Lower leg skin (tissue), 4 donors: ENCODE measurements around the gene SOX11. TPM values are rescaled to one million over a fixed set of nuclear protein-coding genes. Genes with fewer than 3 reads are reported as not detected.

Experiments used
- DNase-seq, 2 donors: peaks; one replicate each; pipeline ENCODE4 v3.0.0-alpha.2; 2019; ENCODE audit warnings: low spot score in 2 of 2
- H3K4me3 ChIP-seq: fragments of 200-600 bp; sonication (generic); 2 replicates; pipeline ENCODE4 v1.5.1; 2017; ENCODE audit warnings: mild to moderate bottlenecking, low read depth; ENCODE audit not compliant: poor library complexity, severe bottlenecking
- CTCF ChIP-seq, 3 donors: fragments of 450-650 bp; IDR thresholded peaks; one replicate each; pipeline ENCODE4 v1.5.1; 2016; ENCODE audit warnings: antibody characterized with exemption in 3 of 3, mild to moderate bottlenecking in 3 of 3, moderate library complexity in 2 of 3
- POLR2A ChIP-seq, 2 donors: fragments of 450-650 bp; IDR thresholded peaks; one replicate each; pipeline ENCODE4 v1.6.1; 2016 to 2017; ENCODE audit warnings: antibody characterized with exemption in 2 of 2, mild to moderate bottlenecking in 1 of 2, moderate library complexity in 1 of 2
- WGBS, 2 donors: methylation state at CpG; one replicate each; pipeline ENCODE4 v1.1.5; 2018; 5-methylcytosine and 5-hydroxymethylcytosine counted together
- intact Hi-C: fragments of 100-400 bp; cut with DNase I; formaldehyde crosslinking; loops from one replicate; pipeline ENCODE4 v1.15.0; 2023; ENCODE audit warnings: low total_unique reads
- total RNA-seq, 4 donors: library from RNA; depleted of rRNA; stranded (reverse); fragments of >200 nt; gene quantifications; one replicate each; pipeline ENCODE4 v1.1.0, GENCODE V29; 2016

SOX11 gene
- total RNA-seq, 4 donors from 2014 or later: 0.03 to 0.21 TPM; not detected in 2

- TF ChIP-seq POLR2A (IDR thresholded peaks at IDR 0.05) (no peak), CTCF (IDR thresholded peaks at IDR 0.05) (no peak)
- no peak overlapping the region for H3K4me3 ChIP-seq
- WGBS, 2 donors: 76 to 85% methylated on average over 8 of the region's 8 CpGs
- intact Hi-C loops: no loop called here
- no peak for DNase-seq
Measured at GRCh38 chr2:5689750-5690149, 2.4 kb upstream of the SOX11 start.

- DNase-seq: no peak
- TF ChIP-seq CTCF (IDR thresholded peaks at IDR 0.05) (no peak), POLR2A (IDR thresholded peaks at IDR 0.05) (no peak)
- 36 to 42% methylated on average over 8 of the region's 8 CpGs for WGBS, 2 donors
- no peak overlapping the region for H3K4me3 ChIP-seq
- intact Hi-C loops: no loop called here
Measured at GRCh38 chr2:5690286-5690685, 1.9 kb upstream of the SOX11 start.

- WGBS, 2 donors: 7 to 8% methylated on average over 25 of the region's 25 CpGs
- intact Hi-C loops: no loop called here
- H3K4me3 ChIP-seq: no peak overlapping the region
- TF ChIP-seq POLR2A (IDR thresholded peaks at IDR 0.05): no peak
- no peak for TF ChIP-seq CTCF (IDR thresholded peaks at IDR 0.05)
- no peak for DNase-seq
Measured at GRCh38 chr2:5690718-5691220, 1.4 kb upstream of the SOX11 start.

- no peak overlapping the region for H3K4me3 ChIP-seq
- no peak for DNase-seq
- WGBS, 2 donors: 5% methylated on average over 57 to 79 of the region's 83 CpGs
Measured at GRCh38 chr2:5691221-5691984, 781 bp upstream of the SOX11 start.

GRCh38 chr2:5692561-5693286 is 540 bp downstream of the SOX11 start:
- no peak overlapping the region for H3K4me3 ChIP-seq
- 1 to 2% methylated on average over 32 to 43 of the region's 69 CpGs for WGBS, 2 donors
- no peak for TF ChIP-seq CTCF (IDR thresholded peaks at IDR 0.05)
- TF ChIP-seq POLR2A (IDR thresholded peaks at IDR 0.05): no peak
- no peak for DNase-seq
- intact Hi-C loops: no loop called here

More at GRCh38 chr2:5691221-5691984, 781 bp upstream of the SOX11 start:
- intact Hi-C loops: no loop called here
- TF ChIP-seq CTCF (IDR thresholded peaks at IDR 0.05): no peak
- TF ChIP-seq POLR2A (IDR thresholded peaks at IDR 0.05): no peak
